Measurements from ENCODE around the gene MAPRE3. TPM values are rescaled to one million over a fixed set of nuclear protein-coding genes. Genes with fewer than 3 reads are reported as not detected.
A peak's percentile ranks its signal among the peaks of the same experiment; 100 is the strongest.

MAPRE3 gene
- total RNA-seq, 1 donor from 2014 or later, result 27.0 TPM

GRCh38 chr2:26941486-26941885, 29.0 kb upstream of the MAPRE3 start:
- peaks cover 42% of the 10 kb centered on the region for H3K27me3 Mint-ChIP-seq (ENCODE audit: low read depth, unreplicated experiment)
- no peak for TF ChIP-seq EZH2 (IDR thresholded peaks at IDR 0.05; ENCODE audit: insufficient read depth, low read length)
- no peak for TF ChIP-seq CTCF (IDR thresholded peaks at IDR 0.05; ENCODE audit: insufficient read depth, low read depth, low read length)
- H3K36me3 Mint-ChIP-seq (ENCODE audit: low read depth, unreplicated experiment), result no peaks in the 10 kb centered on the region
- Histone ChIP-seq H3K27me3 (ENCODE audit: insufficient read depth, low read length) (peaks cover 2% of the 10 kb centered on the region), H3K79me2 (ENCODE audit: insufficient read depth, low read length) (no peaks in the 10 kb centered on the region), H4K20me1 (ENCODE audit: insufficient read depth, low read length) (no peaks in the 10 kb centered on the region), H3K9me3 (ENCODE audit: insufficient read depth, low read depth, low read length) (no peaks in the 10 kb centered on the region), H3K4me2 (ENCODE audit: low read length) (no peak overlapping the region), H2AFZ (ENCODE audit: low read depth, low read length) (no peak overlapping the region), H3K4me1 (ENCODE audit: insufficient read depth, low read length) (no peaks in the 10 kb centered on the region), H3K27ac (ENCODE audit: low read depth, low read length) (no peak overlapping the region), H3K36me3 (ENCODE audit: insufficient read depth, low read length) (no peaks in the 10 kb centered on the region), H3K9ac (ENCODE audit: low read length) (no peak overlapping the region), H3K4me3 (ENCODE audit: insufficient read depth, low read depth, low read length) (no peak overlapping the region)
- peaks cover 6% of the 10 kb centered on the region for H3K4me1 Mint-ChIP-seq (ENCODE audit: low read depth, unreplicated experiment)
- H3K9me3 Mint-ChIP-seq (ENCODE audit: unreplicated experiment), result peaks cover 1% of the 10 kb centered on the region
- no peak for FAIRE-seq
- DNase-seq (ENCODE audit: low read depth), result no peak
- no peak overlapping the region for H3K4me3 Mint-ChIP-seq (ENCODE audit: unreplicated experiment)
- no peak overlapping the region for H3K27ac Mint-ChIP-seq (ENCODE audit: unreplicated experiment)

GRCh38 chr2:26942543-26943295, 27.7 kb upstream of the MAPRE3 start:
- peak; percentile 8 for DNase-seq (ENCODE audit: low read depth)
- Histone ChIP-seq H3K4me2 (ENCODE audit: low read length) (no peak overlapping the region), H2AFZ (ENCODE audit: low read depth, low read length) (no peak overlapping the region), H4K20me1 (ENCODE audit: insufficient read depth, low read length) (no peaks in the 10 kb centered on the region), H3K9me3 (ENCODE audit: insufficient read depth, low read depth, low read length) (no peaks in the 10 kb centered on the region), H3K4me3 (ENCODE audit: insufficient read depth, low read depth, low read length) (no peak overlapping the region), H3K36me3 (ENCODE audit: insufficient read depth, low read length) (no peaks in the 10 kb centered on the region), H3K79me2 (ENCODE audit: insufficient read depth, low read length) (no peaks in the 10 kb centered on the region), H3K4me1 (ENCODE audit: insufficient read depth, low read length) (peaks cover 4% of the 10 kb centered on the region), H3K27me3 (ENCODE audit: insufficient read depth, low read length) (peaks cover 4% of the 10 kb centered on the region), H3K9ac (ENCODE audit: low read length) (no peak overlapping the region), H3K27ac (ENCODE audit: low read depth, low read length) (no peak overlapping the region)
- peak overlapping the region; percentile 23 for H3K4me3 Mint-ChIP-seq (ENCODE audit: unreplicated experiment)
- H3K9me3 Mint-ChIP-seq (ENCODE audit: unreplicated experiment), result peaks cover 1% of the 10 kb centered on the region
- no peak overlapping the region for H3K27ac Mint-ChIP-seq (ENCODE audit: unreplicated experiment)
- TF ChIP-seq CTCF (IDR thresholded peaks at IDR 0.05; ENCODE audit: insufficient read depth, low read depth, low read length), result peak; percentile 69
- TF ChIP-seq EZH2 (IDR thresholded peaks at IDR 0.05; ENCODE audit: insufficient read depth, low read length), result no peak
- H3K36me3 Mint-ChIP-seq (ENCODE audit: low read depth, unreplicated experiment), result no peaks in the 10 kb centered on the region
- no peak for FAIRE-seq
- peaks cover 10% of the 10 kb centered on the region for H3K4me1 Mint-ChIP-seq (ENCODE audit: low read depth, unreplicated experiment)
- H3K27me3 Mint-ChIP-seq (ENCODE audit: low read depth, unreplicated experiment), result peaks cover 46% of the 10 kb centered on the region
